Stimulated activated CD8-positive, alpha-beta memory T cell treated with anti-CD3 and anti-CD28 coated beads, Interleukin-2, amount 100 ng/mL, for 1 hour (primary cell): ENCODE measurements around the gene GREB1.

Experiments used
- DNase-seq, 2 donors: peaks; one replicate each; pipeline ENCODE4 v3.0.0-alpha.2; 2020; ENCODE audit warnings: low read depth in 2 of 2

The GREB1 gene

DNA sequence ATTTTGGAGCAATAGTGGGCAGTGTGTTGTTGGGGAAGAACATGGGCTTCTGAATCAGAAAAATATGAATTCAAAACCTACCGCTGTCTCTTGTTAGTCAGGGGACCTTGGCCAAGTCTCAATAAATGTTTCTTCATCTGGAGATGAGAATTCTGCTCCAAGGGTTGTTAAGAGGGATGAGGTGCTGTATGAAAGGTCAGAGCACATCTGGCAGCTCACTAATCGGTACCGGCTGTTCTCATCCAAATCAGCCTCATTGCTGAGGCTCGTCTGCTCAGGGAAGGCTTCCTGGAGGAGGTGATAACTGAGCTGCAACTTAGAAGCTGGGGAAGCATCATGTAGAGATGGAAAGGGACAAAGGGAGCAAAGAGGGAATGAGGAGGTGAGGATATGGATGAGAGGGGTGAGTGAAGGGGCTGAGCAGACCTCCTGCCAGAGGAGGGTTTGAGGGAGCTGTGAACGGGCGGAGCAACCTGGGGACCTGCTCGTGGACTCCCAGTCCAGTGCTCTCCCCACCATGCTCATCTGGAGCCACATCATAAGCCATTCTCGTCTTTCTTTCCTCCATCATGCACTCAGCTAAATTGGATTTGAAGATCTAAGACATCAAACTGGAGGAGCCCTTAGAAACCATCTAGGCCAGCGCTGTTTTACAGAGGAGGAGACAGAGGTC lies 47.4 kb downstream of the GREB1 start:
- DNase-seq = no peak

GRCh38 chr2:11581797-11582611 lies 48.2 kb downstream of the GREB1 start:
- no peak for DNase-seq

DNA sequence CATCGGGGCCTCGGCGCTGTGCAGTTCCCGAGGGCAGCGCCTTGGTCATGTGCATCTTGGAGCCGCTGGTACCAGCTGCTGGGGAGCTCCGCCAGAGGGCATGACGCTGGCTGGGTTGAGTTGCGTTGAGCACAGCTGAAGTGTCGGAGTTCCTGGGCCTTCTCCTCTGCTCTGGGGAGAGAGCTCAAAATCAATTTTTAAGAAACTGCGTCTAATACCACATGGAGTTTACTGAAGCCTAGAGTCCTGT lies 48.7 kb downstream of the GREB1 start:
- DNase-seq = no peak

- DNase-seq = peak; percentile 7 to 22
These were observed 49.3 kb downstream of the GREB1 start for GRCh38 chr2:11582862-11583752.

GRCh38 chr2:11583840-11584524 lies 50.1 kb downstream of the GREB1 start:
- peak; percentile 20 to 47 for DNase-seq

GRCh38 chr2:11584525-11585056 lies 50.7 kb downstream of the GREB1 start:
- DNase-seq = no peak

GRCh38 chr2:11585071-11585470 lies 51.2 kb downstream of the GREB1 start:
- no peak for DNase-seq

GRCh38 chr2:11588228-11589110 lies 54.6 kb downstream of the GREB1 start:
- no peak for DNase-seq

- DNase-seq = no peak
These were observed 55.6 kb downstream of the GREB1 start for GRCh38 chr2:11589316-11589940.

GRCh38 chr2:11590193-11590592 lies 56.3 kb downstream of the GREB1 start:
- DNase-seq = no peak

GRCh38 chr2:11591091-11591490 lies 57.2 kb downstream of the GREB1 start:
- no peak for DNase-seq

GRCh38 chr2:11592671-11593574 lies 59.1 kb downstream of the GREB1 start:
- DNase-seq = no peak

DNA sequence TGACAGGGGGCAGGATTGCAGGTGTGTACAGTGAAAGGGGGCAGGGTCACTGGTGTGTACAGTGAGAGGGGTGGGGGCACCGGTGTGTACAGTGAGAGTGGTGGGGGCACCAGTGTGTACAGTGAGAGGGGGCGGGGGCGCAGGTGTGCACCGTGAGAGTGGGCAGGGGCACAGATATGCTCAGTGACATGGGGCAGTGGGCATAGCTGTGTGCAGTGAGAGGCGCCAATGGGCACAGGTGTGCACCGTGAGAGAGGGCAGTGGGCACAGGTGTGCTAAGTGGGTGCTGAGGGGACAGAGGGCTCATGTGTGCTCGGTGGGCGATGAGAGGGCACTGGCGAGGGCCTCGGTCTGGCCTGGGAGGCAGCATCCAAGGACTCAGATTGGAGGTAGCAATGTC lies 63.0 kb downstream of the GREB1 start:
- no peak for DNase-seq

- no peak for DNase-seq
These were observed 63.8 kb downstream of the GREB1 start for GRCh38 chr2:11597538-11598225.

- no peak for DNase-seq
These were observed 64.4 kb downstream of the GREB1 start for GRCh38 chr2:11598228-11598731.

DNA sequence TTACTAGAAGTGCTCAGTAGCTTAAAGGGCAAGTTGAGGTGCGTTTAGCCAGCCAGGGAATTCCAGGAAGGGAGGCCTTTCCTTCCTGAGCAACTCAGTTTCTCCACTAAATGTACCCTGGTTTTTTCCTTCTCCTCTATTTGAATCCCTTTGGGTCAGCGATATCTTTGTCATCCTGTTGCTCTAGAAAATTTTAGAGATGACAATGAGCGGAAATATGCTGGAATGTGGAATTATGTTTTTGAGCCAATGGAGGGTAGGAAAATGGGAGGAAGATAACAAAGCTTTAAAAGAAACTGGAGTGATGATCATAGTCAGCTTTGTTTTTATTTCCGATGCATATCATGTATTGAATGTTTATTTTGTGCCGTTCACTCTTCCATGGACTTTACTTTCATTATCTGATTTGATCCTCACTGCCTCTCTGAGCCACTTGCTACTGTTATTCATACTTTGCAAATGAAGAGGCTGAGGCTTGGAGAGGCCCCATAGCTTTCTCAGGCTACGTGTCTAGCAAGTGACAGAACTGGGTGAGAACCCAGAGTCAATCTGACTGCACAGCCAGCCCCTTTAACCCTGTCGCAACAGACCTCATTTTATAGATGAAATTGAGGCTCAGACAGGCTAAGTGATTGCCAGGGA lies 68.8 kb downstream of the GREB1 start:
- no peak for DNase-seq

DNA sequence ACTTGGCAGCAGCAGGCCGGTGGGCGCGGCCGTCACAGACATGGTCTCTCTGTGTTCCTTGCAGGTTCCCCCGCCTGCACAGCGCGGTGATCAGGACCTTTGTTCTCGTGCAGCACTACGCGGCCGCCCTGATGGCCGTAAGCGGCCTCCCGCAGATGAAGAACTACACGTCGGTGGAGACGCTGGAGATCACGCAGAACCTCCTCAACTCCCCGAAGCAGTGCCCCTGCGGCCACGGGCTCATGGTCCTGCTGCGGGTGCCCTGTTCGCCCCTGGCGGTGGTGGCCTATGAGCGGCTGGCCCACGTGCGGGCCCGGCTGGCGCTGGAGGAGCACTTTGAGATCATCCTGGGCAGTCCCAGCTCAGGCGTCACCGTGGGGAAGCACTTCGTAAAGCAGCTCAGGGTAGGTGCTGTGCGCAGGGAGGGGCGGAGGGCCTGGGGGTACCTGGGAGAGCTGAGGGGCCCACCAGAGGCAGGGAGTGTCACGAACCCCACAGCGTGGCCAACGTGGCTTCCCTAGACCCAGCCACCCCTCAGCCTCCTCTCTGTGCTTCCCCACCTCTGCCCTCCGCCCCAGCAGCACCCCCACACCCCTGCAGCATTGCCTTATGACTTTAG lies 76.9 kb downstream of the GREB1 start:
- no peak for DNase-seq
